Upper lobe of right lung (tissue), 1 donor: Measurements from ENCODE around the gene SLX4IP. TPM values are rescaled to one million over a fixed set of nuclear protein-coding genes. Genes with fewer than 3 reads are reported as not detected.

Source experiments
- ATAC-seq: fragments of 200-7000 bp; cut with Tn5 transposase; one replicate; pipeline ENCODE4 v1.9.1; 2020; ENCODE audit warnings: mild to moderate bottlenecking, moderate library complexity
- DNase-seq: peaks from one replicate; pipeline ENCODE4 v3.0.0-alpha.2; 2020
- H3K27ac ChIP-seq: fragments of 200-600 bp; one replicate; pipeline ENCODE4 v1.8.0; 2022
- H3K27me3 ChIP-seq: fragments of 200-600 bp; one replicate; pipeline ENCODE4 v1.8.0; 2022; ENCODE audit warnings: mild to moderate bottlenecking
- H3K36me3 ChIP-seq: fragments of 200-600 bp; one replicate; pipeline ENCODE4 v1.8.0; 2022
- H3K4me1 ChIP-seq: fragments of 200-600 bp; one replicate; pipeline ENCODE4 v1.8.0; 2022
- H3K4me3 ChIP-seq: fragments of 200-600 bp; one replicate; pipeline ENCODE4 v1.8.0; 2022; ENCODE audit warnings: mild to moderate bottlenecking
- H3K9me3 ChIP-seq: fragments of 200-600 bp; one replicate; pipeline ENCODE4 v1.8.0; 2022
- intact Hi-C: fragments of 100-400 bp; cut with DNase I; formaldehyde crosslinking; loops from one replicate; pipeline ENCODE4 v1.11.0; 2022
- total RNA-seq: library from RNA; stranded (reverse); fragmentation: NEBNext Ultra II Directional; extraction: Animal tissue kit (Norgen Biotek cat#: 25700); gene quantifications from one replicate; pipeline ENCODE4 v1.2.1, GENCODE V29; 2021
- TF ChIP-seq, protein P1 (sequence below): fragments of 200-600 bp; IDR thresholded peaks from one replicate; pipeline ENCODE4 v1.8.0; 2022; ENCODE audit warnings: antibody characterized with exemption
- donor health status: DM: no; HTN: yes; CAD: no; lungs with severe emphysema.

Gene SLX4IP
- total RNA-seq, 1 donor from 2014 or later = 5.4 TPM

DNA sequence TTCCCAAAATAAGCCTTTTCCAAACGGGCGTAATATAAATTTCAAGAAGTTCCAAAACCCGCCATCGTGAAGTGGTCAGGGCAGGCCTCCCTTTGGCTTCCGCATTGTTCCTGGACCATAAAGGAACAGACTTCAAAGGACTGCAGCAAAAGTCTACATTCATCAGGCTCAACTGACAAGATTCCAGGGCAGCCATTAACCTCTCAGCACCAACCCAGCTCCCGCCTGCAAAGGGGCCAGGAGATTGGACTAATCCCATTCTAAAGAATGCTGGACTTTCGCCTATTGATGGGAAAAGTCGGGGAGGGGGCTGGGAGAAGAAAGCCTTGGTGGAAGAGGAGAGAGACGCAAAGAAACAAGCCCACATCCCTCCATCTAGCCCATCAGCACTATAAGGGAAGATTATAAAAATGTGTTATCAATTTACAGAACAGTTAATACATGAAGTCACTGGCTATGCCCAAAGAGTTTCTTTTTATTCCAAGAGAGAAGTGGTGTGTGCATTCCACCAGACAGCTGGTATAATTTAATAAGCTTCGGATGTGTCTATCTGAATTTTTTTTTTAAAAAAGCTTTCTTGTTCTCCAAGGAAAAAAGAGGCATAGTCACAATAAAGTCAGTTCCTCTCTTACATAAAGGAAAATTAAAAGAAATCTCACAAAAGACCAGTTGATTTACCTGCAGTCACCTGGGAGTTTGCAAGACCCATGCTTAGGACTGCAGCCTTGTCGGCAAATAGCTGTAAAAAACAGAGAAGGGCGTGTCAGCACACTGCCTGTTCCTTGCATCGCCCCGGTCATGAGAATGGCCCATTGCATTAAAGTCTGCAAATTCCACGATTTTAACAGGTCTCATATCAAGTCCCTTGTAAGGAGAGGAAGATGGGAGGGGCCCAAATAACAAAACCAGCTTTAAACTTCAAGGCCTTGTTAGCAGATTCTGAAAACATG lies 220.9 kb downstream of the SLX4IP start:
- Histone ChIP-seq H3K36me3 (peaks cover 61% of the 10 kb centered on the region), H3K4me3 (no peak overlapping the region), H3K9me3 (no peaks in the 10 kb centered on the region), H3K27me3 (no peaks in the 10 kb centered on the region), H3K27ac (no peak overlapping the region), H3K4me1 (peaks cover 43% of the 10 kb centered on the region)
- no peak for ATAC-seq
- no peak for DNase-seq
- intact Hi-C loops = no loop called here
- TF ChIP-seq, protein P1, sequence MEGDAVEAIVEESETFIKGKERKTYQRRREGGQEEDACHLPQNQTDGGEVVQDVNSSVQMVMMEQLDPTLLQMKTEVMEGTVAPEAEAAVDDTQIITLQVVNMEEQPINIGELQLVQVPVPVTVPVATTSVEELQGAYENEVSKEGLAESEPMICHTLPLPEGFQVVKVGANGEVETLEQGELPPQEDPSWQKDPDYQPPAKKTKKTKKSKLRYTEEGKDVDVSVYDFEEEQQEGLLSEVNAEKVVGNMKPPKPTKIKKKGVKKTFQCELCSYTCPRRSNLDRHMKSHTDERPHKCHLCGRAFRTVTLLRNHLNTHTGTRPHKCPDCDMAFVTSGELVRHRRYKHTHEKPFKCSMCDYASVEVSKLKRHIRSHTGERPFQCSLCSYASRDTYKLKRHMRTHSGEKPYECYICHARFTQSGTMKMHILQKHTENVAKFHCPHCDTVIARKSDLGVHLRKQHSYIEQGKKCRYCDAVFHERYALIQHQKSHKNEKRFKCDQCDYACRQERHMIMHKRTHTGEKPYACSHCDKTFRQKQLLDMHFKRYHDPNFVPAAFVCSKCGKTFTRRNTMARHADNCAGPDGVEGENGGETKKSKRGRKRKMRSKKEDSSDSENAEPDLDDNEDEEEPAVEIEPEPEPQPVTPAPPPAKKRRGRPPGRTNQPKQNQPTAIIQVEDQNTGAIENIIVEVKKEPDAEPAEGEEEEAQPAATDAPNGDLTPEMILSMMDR = no peak

DNA sequence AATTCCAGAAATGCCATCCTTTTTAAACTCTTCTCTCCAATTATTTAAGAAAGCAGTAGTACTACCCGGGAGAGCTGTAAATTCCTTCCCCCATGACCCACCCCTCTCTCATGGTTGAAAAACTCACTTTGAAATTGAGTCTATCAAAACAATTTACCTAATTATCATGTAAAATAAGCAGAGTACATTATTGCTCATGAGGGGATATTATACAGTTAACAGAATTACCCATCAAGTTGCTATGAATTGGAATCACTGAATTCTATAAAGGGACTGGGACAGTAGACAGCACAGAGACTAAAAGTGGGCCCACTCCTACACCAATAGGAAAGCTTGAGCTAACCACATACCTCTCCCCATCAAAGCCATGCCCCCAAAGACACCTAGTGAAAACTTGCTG lies 222.3 kb downstream of the SLX4IP start:
- no peaks in the 10 kb centered on the region for H3K9me3 ChIP-seq
- intact Hi-C loops = no loop called here
- no peak overlapping the region for H3K27ac ChIP-seq
- no peaks in the 10 kb centered on the region for H3K27me3 ChIP-seq
- H3K4me1 ChIP-seq = peaks cover 39% of the 10 kb centered on the region
- ATAC-seq = no peak
- no peak for DNase-seq
- TF ChIP-seq, protein P1 = no peak
- H3K36me3 ChIP-seq = peaks cover 61% of the 10 kb centered on the region
- H3K4me3 ChIP-seq = no peak overlapping the region

DNA sequence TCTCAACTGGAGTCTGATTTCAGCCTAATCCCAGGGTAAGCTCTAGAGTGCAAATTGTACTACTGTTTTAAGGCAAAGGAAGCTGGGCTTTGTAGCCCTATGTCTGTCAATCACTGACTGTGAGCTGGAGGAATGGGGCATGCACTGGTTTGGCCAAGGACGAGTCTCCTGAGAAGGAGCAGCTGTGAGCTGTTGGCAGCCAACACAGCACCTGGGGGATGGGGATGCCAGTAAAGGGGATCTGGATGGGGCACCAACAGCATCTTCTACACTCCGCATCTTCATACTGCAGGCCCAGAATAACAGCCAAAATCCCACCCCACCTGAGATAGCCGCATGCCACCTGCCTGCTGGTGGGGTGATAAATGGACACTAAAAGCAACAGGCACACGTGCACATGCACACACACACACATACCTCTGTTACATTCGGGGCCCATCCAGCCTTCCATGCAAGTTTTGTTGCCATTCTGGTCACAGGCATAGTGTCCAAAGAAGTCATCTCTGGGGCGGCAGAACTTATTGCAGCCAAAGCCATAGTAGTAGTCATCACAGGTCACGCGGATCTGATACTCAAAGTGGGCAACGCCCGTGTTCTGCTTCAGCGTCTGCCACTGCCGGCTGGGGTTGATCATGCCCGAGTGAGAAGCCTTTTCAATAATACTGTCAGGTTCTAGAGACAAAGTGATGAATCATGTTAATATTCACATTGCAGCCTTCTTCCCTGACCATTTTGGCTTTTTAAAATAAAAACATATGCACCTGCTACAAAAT lies 223.1 kb downstream of the SLX4IP start:
- peaks cover 68% of the 10 kb centered on the region for H3K36me3 ChIP-seq
- intact Hi-C loops = no loop called here
- ATAC-seq = no peak

DNA sequence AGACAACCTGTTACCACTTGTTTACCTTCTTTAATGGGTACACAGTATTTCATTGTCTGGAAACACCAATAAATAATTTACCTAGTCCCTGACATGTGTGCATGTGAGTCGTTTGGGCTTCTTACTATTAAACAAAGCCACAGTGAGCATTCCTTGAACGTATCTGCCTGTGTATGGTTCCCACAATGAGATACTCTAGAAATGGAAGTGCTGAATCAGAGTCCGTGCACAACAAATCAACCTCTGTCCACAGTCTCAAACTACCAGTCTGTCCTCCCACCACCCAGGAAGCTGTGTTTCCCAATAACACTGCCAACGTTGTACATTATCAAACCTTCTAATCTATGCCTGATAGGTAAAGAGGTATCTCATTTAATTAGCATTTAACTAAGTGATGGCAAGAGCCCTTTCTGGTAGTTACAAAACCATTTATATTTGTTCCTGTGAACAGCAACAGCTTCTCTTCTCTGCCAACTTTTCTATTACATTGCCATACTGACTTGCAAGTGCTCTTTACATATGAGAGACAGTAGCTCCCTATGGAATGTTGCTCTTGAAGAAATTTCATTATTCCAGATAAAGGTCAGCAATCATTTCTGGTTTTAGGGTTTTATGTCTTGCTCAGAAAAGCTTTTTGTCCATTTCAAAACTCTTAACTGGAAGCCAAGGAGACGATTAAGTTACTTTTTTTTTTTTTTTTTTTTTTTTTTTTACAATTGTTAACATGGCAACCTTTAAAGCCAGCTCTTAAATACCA lies 223.9 kb downstream of the SLX4IP start:
- TF ChIP-seq, protein P1 = no peak
- Histone ChIP-seq H3K36me3 (peaks cover 74% of the 10 kb centered on the region), H3K27me3 (no peaks in the 10 kb centered on the region), H3K9me3 (no peaks in the 10 kb centered on the region), H3K4me3 (no peak overlapping the region), H3K4me1 (peaks cover 25% of the 10 kb centered on the region), H3K27ac (peak overlapping the region; percentile 45)
- DNase-seq (no peak), ATAC-seq (no peak)
- intact Hi-C loops = no loop called here

More for the DNA sequence above, 223.1 kb downstream of the SLX4IP start:
- no peak for DNase-seq
- TF ChIP-seq, protein P1 = no peak
- Histone ChIP-seq H3K9me3 (no peaks in the 10 kb centered on the region), H3K27me3 (no peaks in the 10 kb centered on the region), H3K4me3 (no peak overlapping the region), H3K27ac (no peak overlapping the region), H3K4me1 (peaks cover 31% of the 10 kb centered on the region)
